GM20431 (cell line): Measurements from ENCODE around the gene SCRT2.
"Not testable (repeated sequence)": the region's sequence is repeated elsewhere in the genome, so short reads cannot be mapped to it uniquely, and the experiment has no call there.

Experiments
- in situ Hi-C: fragments of 300-500 bp; cut with MseI, MboI; formaldehyde crosslinking; loops from one replicate; pipeline ENCODE4 v1.15.0; 2020; ENCODE audit warnings: low sequenced_read_pairs; ENCODE audit not compliant: unreplicated experiment

Gene SCRT2

GRCh38 chr20:675453-676314, at the start of gene SCRT2:
Gene SCRT2, minus strand, starts transcription at chr20:675802. Its CDS starts 201 bp downstream, at chr20:675601.
- in situ Hi-C loops = no loop called here

DNA sequence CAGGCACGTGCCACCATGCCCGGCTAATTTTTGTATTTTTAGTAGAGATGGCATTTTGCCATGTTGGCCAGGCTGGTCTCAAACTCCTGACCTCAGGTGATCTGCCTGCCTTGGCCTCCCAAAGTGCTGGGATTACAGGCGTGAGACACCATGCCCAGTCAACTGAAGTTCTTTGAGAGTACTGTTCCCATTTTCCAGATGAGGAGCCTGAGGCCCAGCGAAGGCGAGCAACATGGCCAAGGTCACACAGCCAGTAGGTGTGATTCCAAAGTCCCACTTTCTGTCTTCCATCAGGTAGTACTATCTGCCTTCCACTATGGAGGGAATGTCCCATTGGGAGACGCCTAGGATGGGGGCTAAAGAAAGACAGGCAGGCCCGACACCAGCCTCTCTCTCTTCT, 49.2 kb upstream of the SCRT2 start:
- in situ Hi-C loops = not testable (repeated sequence)

GRCh38 chr20:723756-724155, 48.2 kb upstream of the SCRT2 start:
- in situ Hi-C loops = no loop called here

GRCh38 chr20:722822-723644, 47.4 kb upstream of the SCRT2 start:
- in situ Hi-C loops = no loop called here

DNA sequence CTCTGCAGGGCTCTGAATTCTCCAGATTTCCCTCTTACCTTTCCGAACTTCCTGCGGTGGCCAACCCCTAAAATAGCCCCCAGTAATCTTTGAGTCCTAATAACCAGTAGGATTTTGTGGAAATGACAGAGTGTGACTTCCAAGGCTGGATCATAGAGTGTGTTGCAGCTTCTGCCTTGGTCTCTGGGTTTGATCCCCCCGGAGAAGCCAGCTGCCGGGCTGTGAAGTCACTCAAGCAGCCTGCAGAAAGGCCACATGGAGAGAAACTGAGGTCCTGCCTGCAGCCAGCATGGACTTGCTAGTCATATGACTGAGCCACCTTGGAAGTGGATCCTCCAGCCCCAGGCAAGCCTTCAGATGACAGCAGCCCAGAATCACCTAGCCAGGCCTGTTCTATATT, 46.3 kb upstream of the SCRT2 start:
- in situ Hi-C loops = no loop called here

DNA sequence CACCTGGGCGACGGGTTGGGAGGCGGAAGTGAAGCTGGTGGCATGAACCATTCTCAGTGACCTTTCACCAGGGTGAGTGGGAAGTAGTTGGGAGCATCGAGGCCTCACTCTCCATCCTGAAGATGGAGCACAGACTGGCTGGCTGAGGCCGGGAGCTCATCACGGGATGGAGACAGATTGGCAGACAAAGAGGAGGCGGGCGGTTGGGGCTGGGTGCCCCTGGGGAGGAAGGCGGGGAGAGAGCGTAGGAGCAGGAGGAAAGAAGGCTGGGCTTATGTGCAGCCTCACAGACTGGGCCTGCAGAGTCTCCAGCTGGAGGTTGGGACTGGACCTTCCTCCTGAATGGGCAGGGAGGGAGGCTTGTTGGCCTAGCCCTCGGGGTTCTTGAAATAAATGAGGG, 44.2 kb upstream of the SCRT2 start:
- in situ Hi-C loops = no loop called here

- in situ Hi-C loops = no loop called here
Observed at GRCh38 chr20:719068-719467, 43.5 kb upstream of the SCRT2 start.

GRCh38 chr20:717832-718231, 42.2 kb upstream of the SCRT2 start:
- in situ Hi-C loops = no loop called here

GRCh38 chr20:717271-717670, 41.7 kb upstream of the SCRT2 start:
- in situ Hi-C loops = no loop called here

DNA sequence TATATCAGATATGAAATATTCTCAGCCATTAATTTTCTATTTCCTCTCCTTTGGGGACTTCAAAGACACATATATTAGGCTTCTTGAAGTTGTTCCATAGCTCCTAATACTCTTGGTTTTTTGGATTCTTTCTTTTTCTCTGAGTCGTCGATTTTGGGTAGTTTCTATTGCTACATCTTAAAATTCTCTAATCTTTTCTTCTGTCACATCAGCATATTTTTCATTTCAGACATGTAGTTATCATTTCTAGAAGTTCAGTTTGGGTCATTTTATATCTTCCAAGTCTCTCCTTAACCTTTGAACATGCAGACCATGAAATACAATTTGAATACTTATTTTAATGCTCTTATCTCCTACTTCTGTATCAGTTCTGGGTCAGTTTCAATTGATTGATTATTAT, 38.9 kb upstream of the SCRT2 start:
- in situ Hi-C loops = no loop called here

GRCh38 chr20:711576-711975, 36.0 kb upstream of the SCRT2 start:
- in situ Hi-C loops = no loop called here

DNA sequence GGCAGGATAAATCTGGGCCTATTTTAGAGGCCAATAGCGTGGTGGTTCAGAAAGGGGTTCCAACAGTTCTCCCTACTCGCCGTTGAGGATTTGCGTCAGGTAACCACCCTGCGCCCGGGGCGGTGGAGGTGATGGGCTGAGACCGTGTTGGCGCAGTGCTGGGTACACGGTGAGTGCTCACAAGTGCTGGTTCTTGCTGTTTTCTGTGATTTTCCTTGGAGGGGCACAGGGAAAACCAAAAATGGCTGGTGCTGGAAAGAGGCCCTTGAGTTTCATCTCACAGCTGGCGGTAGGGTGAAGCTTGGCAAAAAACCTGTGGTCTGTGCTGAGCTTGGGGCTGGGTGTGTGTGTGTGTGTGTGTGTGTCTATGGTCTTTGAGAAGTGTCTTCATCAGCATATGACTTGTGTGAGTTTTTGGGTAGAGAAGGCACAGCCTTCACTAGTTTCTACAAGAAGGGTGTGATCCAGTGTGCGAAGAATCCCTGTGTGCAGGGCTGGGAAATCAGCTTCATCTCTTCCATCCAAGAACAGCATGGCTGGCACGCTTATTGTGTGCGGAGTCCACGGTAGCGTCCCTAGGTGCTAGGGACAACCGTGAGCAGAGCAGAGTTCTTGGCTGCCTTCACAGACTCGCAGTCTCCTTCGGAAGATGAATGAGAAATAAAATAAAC, 35.3 kb upstream of the SCRT2 start:
- in situ Hi-C loops = no loop called here

DNA sequence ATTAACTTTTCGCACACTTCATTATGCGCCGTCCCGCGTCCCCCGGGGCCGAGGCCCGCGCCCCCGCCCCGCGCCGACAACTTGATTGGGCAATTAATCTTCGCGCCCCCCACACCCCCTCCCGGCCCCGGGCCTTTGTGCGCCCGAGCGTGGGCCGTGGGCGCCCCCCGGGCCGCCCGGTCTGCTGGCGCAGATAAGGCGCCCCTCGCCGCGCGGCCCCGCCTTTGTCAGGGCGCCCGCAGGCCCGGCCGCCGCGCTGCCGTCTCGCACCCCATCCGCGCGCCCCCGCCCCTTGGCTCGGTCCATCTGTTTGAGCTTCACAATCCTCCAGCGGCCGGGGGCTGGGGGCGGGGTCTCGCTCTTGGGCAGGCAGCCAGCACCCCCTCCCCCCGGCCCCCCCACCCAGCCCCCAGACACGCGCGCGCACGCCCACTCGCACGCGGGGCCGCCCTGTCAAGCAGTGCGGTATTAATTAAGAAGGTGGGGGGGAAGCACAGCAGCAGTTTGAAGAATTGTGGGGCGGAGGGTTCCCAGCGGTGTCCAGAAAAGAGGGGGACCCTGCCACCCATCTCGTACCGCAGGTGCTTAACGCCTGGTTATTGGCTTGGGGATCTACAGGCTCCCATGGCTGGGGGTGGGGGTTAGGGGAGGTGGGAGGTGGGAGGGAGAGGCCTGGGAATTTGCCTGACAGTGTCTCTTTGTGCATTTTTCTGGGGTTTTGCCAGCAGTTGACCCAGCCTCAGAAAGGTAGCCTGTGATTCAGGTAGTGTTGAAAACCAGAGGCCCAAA, 34.6 kb upstream of the SCRT2 start:
- in situ Hi-C loops = no loop called here

- in situ Hi-C loops = no loop called here
Observed at GRCh38 chr20:709423-709822, 33.8 kb upstream of the SCRT2 start.

GRCh38 chr20:708956-709355, 33.4 kb upstream of the SCRT2 start:
- in situ Hi-C loops = no loop called here

- in situ Hi-C loops = no loop called here
Observed at GRCh38 chr20:707451-708110, 32.0 kb upstream of the SCRT2 start.

GRCh38 chr20:706366-706885, 30.8 kb upstream of the SCRT2 start:
- in situ Hi-C loops = no loop called here

DNA sequence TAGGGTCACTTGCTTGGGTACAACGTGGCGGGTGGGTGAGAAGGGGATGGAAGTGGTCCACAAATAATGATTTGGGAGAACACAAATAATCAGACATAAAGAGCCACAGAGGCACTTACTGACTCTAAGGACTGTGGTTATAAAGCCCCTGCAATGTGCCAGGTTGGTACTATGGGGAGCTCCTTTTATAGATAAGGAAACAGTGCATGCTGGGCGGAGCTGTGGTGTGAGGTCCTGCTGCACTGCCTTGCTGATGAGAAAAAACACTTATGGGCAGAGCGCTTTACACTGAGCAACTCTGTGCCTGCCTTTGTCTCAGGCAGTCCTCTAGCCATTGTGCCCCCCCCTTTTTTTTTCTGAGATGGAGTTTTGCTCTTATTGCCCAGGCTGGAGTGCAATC, 29.1 kb upstream of the SCRT2 start:
- in situ Hi-C loops = no loop called here

DNA sequence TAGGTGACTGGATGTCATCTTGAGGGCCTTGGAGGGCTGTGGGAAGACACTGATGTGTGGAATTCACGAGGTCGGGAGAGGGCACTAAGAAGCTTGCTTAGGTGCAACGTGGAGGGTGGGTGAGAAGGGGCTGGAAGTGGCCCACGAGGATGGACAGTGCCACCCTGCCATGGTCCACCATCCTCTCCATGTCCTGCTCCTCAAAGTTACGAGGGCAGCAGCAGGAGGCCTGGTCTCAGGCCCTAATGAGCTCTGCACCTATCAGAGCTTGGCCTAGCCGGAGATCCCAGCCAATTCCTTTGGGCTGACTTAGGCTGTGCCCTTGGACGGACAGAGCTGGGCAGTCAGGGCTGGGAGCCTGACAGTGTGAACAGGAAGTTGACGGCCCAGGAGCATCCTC, 27.8 kb upstream of the SCRT2 start:
- in situ Hi-C loops = no loop called here
